Right lobe of liver (tissue), 6 donors: ENCODE measurements around the gene QSOX1. TPM values are rescaled to one million over a fixed set of nuclear protein-coding genes. Genes with fewer than 3 reads are reported as not detected.

Experiments used
- ATAC-seq, 4 donors: fragments of 200-7000 bp; cut with Tn5 transposase; one replicate each; pipeline ENCODE4 v1.9.1; 2020; ENCODE audit warnings: mild to moderate bottlenecking in 4 of 4, moderate library complexity in 4 of 4
- DNase-seq, 3 donors: peaks; one replicate each; pipeline ENCODE4 v3.0.0-alpha.2; 2020
- H3K27ac ChIP-seq, 3 donors: fragments of 200-600 bp; one replicate each; pipeline ENCODE4 v1.8.0; 2022
- H3K27me3 ChIP-seq, 2 donors: fragments of 200-600 bp; one replicate each; pipeline ENCODE4 v1.8.0; 2022
- H3K36me3 ChIP-seq, 4 donors: fragments of 200-600 bp; sonication (generic) in 1 of 4; one replicate each; pipeline versions ENCODE4 v1.5.1 to v1.8.0; 2017 to 2022; ENCODE audit warnings: control low read depth in 1 of 4
- H3K4me1 ChIP-seq, 4 donors: fragments of 200-600 bp; sonication (generic) in 1 of 4; one replicate each; pipeline versions ENCODE4 v1.5.1 to v1.8.0; 2017 to 2022; ENCODE audit warnings: control low read depth in 1 of 4
- H3K4me3 ChIP-seq, 3 donors: fragments of 200-600 bp; one replicate each; pipeline ENCODE4 v1.8.0; 2022
- H3K9me3 ChIP-seq, 4 donors: fragments of 200-600 bp; sonication (generic) in 1 of 4; one replicate each; pipeline versions ENCODE4 v1.5.1 to v1.8.0; 2017 to 2022; ENCODE audit warnings: control low read depth in 1 of 4
- POLR2A ChIP-seq: fragments of 450-650 bp; IDR thresholded peaks from one replicate; pipeline ENCODE4 v1.6.1; 2017; ENCODE audit warnings: antibody characterized with exemption, mild to moderate bottlenecking
- WGBS: methylation state at CpG from one replicate; pipeline ENCODE4 v1.1.6; 2018; ENCODE audit warnings: low coverage, low lambda C conversion rate; ENCODE audit not compliant: insufficient coverage; ENCODE audit errors: missing lambda C conversion rate; 5-methylcytosine and 5-hydroxymethylcytosine counted together
- intact Hi-C, 2 donors: fragments of 100-400 bp; cut with DNase I; formaldehyde crosslinking; loops; one replicate each; pipeline versions ENCODE4 v1.11.2 to v1.14.1; 2022
- total RNA-seq, 6 experiments: library from RNA; depleted of rRNA in 2 of 6; stranded (reverse); fragments of >200 nt in 2 of 6; fragmentation: NEBNext Ultra II Directional in 3 of 6; extraction: Animal tissue kit (Norgen Biotek cat#: 25700) in 3 of 6; gene quantifications; one replicate each; pipeline versions ENCODE4 v1.1.0 to v1.2.4, GENCODE V29; 2016 to 2023
- TF ChIP-seq, protein P1 (sequence below), 4 donors: fragments of 200-600 bp in 3 of 4; fragments of 450-650 bp in 1 of 4; IDR thresholded peaks; one replicate each; pipeline versions ENCODE4 v1.5.1 to v1.8.0; 2016 to 2022; ENCODE audit warnings: antibody characterized with exemption in 4 of 4, mild to moderate bottlenecking in 2 of 4
- donor health status: DM: no; HTN: yes; CAD: no.
- donor health status: DM: no; HTN: no; CAD: no.
- donor health status: DM: no; HTN: no; CAD: no.
- donor health status: DM: no; HTN: yes; CAD: no.
- donor health status: DM: no; HTN: yes; CAD: no.

The QSOX1 gene
- total RNA-seq, 6 experiments from 2014 or later: 25.0 to 68.4 (median 38.6) TPM

DNA sequence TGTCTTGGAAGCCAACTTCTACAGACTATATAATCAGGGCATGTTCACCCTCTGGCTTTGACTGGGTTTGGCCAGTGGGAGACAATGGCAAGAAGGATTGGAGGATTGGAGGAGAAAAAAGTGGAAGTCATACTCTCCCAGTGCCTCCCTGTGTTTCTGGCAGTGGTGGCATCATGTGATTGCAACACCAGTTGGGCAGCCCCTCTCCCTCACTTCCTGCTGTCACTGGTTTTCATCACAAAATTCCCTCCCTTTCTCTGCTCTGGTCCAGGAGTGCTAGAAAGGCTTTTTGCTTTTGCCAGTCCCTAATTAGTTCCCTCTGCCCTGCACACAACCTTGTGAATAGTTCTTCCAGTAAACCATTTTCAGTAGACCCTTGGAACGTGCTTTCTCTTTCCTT is 3.7 kb upstream of the QSOX1 start:
- intact Hi-C loops: no loop called here
- no peaks in the 10 kb centered on the region for H3K36me3 ChIP-seq
- no peak overlapping the region for H3K27ac ChIP-seq
- 58% methylated on average over 1 of the region's 1 CpG for WGBS
- peaks cover 0 to 9% (median 3%) of the 10 kb centered on the region in 4 donors for H3K4me1 ChIP-seq
- ATAC-seq (no peak), DNase-seq (peak in 1 of 3 donors; percentile 31)
- no peak for TF ChIP-seq POLR2A
- TF ChIP-seq, protein P1, sequence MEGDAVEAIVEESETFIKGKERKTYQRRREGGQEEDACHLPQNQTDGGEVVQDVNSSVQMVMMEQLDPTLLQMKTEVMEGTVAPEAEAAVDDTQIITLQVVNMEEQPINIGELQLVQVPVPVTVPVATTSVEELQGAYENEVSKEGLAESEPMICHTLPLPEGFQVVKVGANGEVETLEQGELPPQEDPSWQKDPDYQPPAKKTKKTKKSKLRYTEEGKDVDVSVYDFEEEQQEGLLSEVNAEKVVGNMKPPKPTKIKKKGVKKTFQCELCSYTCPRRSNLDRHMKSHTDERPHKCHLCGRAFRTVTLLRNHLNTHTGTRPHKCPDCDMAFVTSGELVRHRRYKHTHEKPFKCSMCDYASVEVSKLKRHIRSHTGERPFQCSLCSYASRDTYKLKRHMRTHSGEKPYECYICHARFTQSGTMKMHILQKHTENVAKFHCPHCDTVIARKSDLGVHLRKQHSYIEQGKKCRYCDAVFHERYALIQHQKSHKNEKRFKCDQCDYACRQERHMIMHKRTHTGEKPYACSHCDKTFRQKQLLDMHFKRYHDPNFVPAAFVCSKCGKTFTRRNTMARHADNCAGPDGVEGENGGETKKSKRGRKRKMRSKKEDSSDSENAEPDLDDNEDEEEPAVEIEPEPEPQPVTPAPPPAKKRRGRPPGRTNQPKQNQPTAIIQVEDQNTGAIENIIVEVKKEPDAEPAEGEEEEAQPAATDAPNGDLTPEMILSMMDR (IDR thresholded peaks at IDR 0.05): no peak
- no peaks in the 10 kb centered on the region for H3K27me3 ChIP-seq
- H3K9me3 ChIP-seq: no peaks in the 10 kb centered on the region
- H3K4me3 ChIP-seq: no peak overlapping the region

GRCh38 chr1:180151508-180151907 is 3.2 kb upstream of the QSOX1 start:
- no peak overlapping the region for H3K4me3 ChIP-seq
- TF ChIP-seq POLR2A: no peak
- TF ChIP-seq, protein P1 (IDR thresholded peaks at IDR 0.05): no peak
- no peaks in the 10 kb centered on the region for H3K9me3 ChIP-seq
- peaks cover 0 to 15% (median 3%) of the 10 kb centered on the region in 4 donors for H3K4me1 ChIP-seq
- no peaks in the 10 kb centered on the region for H3K36me3 ChIP-seq
- no peak overlapping the region for H3K27ac ChIP-seq
- intact Hi-C loops: no loop called here
- ATAC-seq: no peak
- no peaks in the 10 kb centered on the region for H3K27me3 ChIP-seq
- no peak for DNase-seq
- 77% methylated on average over 3 of the region's 3 CpGs for WGBS

GRCh38 chr1:180152588-180152987 is 2.1 kb upstream of the QSOX1 start:
- intact Hi-C loops: no loop called here
- WGBS: 96% methylated on average over 6 of the region's 6 CpGs
- Histone ChIP-seq H3K4me1 (peaks cover 0 to 25% (median 12%) of the 10 kb centered on the region in 4 donors), H3K27ac (no peak overlapping the region), H3K27me3 (no peaks in the 10 kb centered on the region), H3K36me3 (no peaks in the 10 kb centered on the region), H3K4me3 (no peak overlapping the region), H3K9me3 (no peaks in the 10 kb centered on the region)
- peak in 1 of 3 donors; percentile 25 for DNase-seq
- ATAC-seq: no peak
- TF ChIP-seq POLR2A: no peak
- TF ChIP-seq, protein P1 (IDR thresholded peaks at IDR 0.05): no peak

DNA sequence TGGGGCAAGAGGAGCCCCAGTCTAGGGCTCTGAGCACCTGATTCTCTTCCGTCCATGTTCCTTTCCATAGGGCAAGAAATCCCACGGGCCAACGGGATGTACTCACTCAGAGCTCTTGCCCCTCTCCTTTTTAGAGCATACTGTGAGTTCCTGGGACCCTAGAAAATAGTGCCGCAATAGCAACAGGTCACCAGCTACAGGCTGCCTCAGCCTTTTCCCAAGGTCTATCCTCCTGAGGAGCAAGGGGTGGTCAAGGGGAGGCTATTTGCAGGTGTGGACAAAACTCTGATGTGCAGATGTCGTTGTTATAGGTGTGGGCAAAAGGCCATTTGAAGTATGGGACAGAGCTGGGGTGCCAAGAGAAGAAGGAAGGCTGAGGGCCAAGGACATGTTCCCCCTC is 1.6 kb upstream of the QSOX1 start:
- Histone ChIP-seq H3K4me3 (no peak overlapping the region), H3K27ac (no peak overlapping the region), H3K4me1 (peaks cover 0 to 28% (median 13%) of the 10 kb centered on the region in 4 donors), H3K27me3 (no peaks in the 10 kb centered on the region), H3K36me3 (no peaks in the 10 kb centered on the region), H3K9me3 (no peaks in the 10 kb centered on the region)
- DNase-seq: peak in 1 of 3 donors; percentile 19
- TF ChIP-seq POLR2A: no peak
- TF ChIP-seq, protein P1 (IDR thresholded peaks at IDR 0.05): no peak
- no peak for ATAC-seq
- intact Hi-C loops: no loop called here
- WGBS: 95% methylated on average over 5 of the region's 5 CpGs

- TF ChIP-seq, protein P1 (IDR thresholded peaks at IDR 0.05): no peak
- TF ChIP-seq POLR2A: peak; percentile 5
- no peak for DNase-seq
- H3K27ac ChIP-seq: peak overlapping the region; percentile 62 to 83 (median 68)
- no peaks in the 10 kb centered on the region for H3K36me3 ChIP-seq
- no peaks in the 10 kb centered on the region for H3K9me3 ChIP-seq
- H3K27me3 ChIP-seq: no peaks in the 10 kb centered on the region
- WGBS: 50% methylated on average over 7 of the region's 7 CpGs
- no peak for ATAC-seq
- intact Hi-C loops: no loop called here
- H3K4me3 ChIP-seq: peak overlapping the region; percentile 61 to 71 (median 66)
- peaks cover 0 to 37% (median 16%) of the 10 kb centered on the region in 4 donors for H3K4me1 ChIP-seq
Measured at GRCh38 chr1:180154003-180154324, 705 bp upstream of the QSOX1 start.
